GM10266 (cell line): ENCODE results near the gene ATP4B.

Source experiments
- DNase-seq: peaks from one replicate; pipeline ENCODE4 v3.0.0; 2012; ENCODE audit errors: extremely low spot score
- CTCF ChIP-seq: IDR thresholded peaks from 2 replicates; pipeline ENCODE4 v1.5.1; 2012; ENCODE audit warnings: mild to moderate bottlenecking, low read depth; ENCODE audit not compliant: control insufficient read depth, insufficient read depth; ENCODE audit errors: missing control alignments

The ATP4B gene

GRCh38 chr13:113638173-113638746 is 19.7 kb downstream of the ATP4B start:
- DNase-seq, result no peak
- TF ChIP-seq CTCF, result no peak

DNA sequence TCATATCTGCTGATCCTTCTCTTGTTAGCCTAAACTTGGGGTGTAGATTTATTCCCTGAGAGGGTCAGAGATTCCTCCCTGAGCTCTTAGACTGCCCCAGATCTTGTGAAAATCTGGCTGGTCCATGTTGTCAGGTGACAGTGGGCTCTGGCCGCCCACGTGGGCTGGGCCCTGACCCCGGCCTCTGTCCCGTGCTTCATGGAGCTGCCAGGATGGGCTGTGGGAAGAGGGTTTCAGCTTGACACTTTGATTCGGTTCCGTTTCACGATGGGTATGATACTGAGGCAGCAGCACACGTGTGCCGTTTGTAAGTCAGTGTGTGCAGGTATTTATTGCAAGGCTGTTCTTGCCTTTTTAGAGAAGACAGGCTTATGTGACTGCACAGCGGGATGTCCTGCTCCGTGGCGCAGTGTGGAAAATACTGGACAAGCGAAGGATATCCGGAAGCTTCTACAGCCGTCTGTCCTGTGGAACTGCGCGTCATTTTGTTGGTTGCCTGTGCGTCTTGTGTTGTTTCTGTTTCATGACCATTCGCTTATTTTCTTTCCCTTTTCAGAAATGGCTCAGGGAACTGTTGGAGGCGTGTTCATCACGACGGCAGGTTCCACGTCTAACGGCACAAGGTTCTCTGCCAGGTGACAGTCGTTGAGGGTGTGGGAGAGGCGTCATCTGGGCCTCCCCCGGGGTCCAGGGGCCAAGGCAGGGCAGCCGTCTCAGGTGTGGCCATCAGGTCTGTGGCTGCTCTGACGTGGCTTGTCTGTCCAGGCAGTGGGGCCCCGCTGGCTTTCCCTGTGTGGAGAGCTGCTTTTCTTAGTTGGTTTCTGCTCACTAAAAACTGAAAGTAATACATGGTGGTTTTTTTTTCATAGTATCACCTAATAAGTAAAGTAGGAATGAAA is 20.5 kb downstream of the ATP4B start:
- no peak for TF ChIP-seq CTCF
- DNase-seq, result no peak

- TF ChIP-seq CTCF, result no peak
- no peak for DNase-seq
Observed at GRCh38 chr13:113636266-113636963, 21.6 kb downstream of the ATP4B start.

GRCh38 chr13:113635709-113636108 is 22.3 kb downstream of the ATP4B start:
- TF ChIP-seq CTCF, result no peak
- DNase-seq, result no peak

DNA sequence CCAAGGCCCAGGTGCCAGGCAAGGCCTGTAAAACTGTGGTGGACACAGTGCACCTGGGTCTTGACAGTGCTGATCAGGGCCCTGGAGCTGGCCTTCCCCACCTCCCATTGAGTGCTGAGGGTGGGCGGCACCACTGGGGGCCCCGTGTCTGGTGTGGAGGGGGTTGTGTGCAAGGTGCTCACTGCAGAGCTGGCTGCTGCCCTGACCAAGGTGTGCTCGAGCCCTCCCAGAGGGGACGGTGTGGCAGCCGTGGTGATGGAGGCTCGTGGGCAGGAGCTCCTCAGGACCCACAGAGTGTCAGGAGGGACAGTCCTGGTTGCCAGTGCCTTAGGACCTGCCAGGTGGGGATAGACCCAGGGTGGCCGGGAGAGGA is 23.0 kb downstream of the ATP4B start:
- TF ChIP-seq CTCF, result no peak
- no peak for DNase-seq

- no peak for TF ChIP-seq CTCF
- no peak for DNase-seq
Observed at GRCh38 chr13:113634279-113635047, 23.5 kb downstream of the ATP4B start.
